Retinal pigment epithelial cell (primary cell): ENCODE measurements around the gene FITM2.

ENCODE experiments used
- DNase-seq: peaks from one replicate; pipeline ENCODE4 v3.0.0-alpha.2; 2010; ENCODE audit warnings: low read depth
- H3K4me3 ChIP-seq: 2 replicates; pipeline ENCODE4 v1.5.1; 2011; ENCODE audit warnings: mild to moderate bottlenecking, low read length, control low read depth, moderate library complexity
- TF ChIP-seq, protein P1 (sequence below): conservative IDR thresholded peaks from 2 replicates; pipeline ENCODE4 v1.5.1; 2011; ENCODE audit warnings: low read depth, low read length, control low read depth, inconsistent platforms

Gene FITM2

DNA sequence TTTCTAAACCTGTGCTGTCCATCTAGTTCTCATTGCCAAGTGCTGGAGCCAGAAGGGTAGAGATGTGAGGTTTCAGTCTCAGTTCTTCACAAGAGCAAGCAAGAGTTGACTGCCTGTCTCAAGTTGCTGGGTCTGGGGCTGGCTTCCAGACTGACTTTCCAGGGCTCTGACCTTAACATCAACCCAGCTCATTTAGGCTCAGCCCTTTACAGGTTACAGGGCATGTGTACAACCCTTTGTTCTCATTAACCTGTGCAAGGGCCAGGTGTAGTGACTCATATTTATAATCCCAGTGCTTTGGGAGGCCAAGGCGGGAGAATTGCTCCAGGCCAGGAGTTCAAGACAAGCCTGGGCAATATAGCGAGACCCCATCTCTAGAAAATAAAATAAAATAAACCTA lies 30.6 kb downstream of the FITM2 start:
- no peak for DNase-seq
- H3K4me3 ChIP-seq, result no peak overlapping the region
- TF ChIP-seq, protein P1, sequence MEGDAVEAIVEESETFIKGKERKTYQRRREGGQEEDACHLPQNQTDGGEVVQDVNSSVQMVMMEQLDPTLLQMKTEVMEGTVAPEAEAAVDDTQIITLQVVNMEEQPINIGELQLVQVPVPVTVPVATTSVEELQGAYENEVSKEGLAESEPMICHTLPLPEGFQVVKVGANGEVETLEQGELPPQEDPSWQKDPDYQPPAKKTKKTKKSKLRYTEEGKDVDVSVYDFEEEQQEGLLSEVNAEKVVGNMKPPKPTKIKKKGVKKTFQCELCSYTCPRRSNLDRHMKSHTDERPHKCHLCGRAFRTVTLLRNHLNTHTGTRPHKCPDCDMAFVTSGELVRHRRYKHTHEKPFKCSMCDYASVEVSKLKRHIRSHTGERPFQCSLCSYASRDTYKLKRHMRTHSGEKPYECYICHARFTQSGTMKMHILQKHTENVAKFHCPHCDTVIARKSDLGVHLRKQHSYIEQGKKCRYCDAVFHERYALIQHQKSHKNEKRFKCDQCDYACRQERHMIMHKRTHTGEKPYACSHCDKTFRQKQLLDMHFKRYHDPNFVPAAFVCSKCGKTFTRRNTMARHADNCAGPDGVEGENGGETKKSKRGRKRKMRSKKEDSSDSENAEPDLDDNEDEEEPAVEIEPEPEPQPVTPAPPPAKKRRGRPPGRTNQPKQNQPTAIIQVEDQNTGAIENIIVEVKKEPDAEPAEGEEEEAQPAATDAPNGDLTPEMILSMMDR, result no peak

DNA sequence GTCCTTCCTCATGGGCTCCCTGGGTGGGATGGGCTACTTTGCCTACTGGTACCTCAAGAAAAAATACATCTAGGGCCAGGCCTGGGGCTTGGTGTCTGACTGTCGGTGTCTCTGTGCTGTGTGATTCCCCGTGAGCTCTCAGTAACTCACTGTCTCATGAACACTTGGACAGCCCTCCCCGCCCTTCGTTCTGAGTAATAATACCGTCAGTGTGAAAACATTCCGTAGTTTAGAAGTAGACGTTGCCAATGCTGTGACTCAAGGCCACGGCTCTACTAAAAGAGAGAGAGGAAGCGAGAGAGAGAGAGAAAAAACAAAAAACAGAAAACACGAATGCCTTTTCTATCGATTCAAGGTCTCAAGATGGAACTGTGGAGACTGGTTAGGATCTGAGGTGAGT lies 31.8 kb downstream of the FITM2 start:
- no peak for DNase-seq
- TF ChIP-seq, protein P1, result no peak
- no peak overlapping the region for H3K4me3 ChIP-seq

DNA sequence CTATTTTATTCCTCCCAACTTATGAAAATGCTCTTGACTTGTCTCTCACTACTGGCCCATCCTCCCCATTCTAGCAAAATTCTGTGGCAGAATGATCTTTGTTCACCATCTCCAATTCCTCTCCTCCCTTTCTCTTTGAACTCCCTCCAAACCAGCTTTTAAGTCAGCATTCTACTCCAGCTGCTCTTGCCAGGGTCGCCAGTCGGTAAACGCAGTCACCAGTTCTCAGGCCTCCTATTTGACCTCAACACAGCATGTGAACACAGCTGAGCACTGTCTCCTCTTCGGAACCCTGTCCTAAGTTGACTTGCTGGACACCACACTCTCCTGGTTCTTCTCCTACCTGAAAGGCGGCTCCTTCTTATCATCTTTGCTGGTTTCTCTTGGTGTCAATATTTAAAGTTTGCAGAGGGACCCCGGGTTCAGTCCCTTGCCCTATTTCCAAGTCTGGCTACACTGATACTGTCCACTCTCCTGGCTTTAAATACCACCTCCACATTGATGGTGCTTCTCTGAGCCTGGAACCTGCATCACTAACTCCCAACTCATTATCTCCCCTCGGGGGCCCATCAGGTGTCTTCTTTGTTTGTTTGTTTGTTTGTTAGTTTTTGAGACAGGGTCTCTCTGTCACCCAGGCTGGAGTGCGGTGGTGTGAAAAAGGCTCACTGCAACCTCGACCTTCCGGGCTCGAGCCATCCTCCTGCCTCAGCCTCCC lies 36.5 kb downstream of the FITM2 start:
- H3K4me3 ChIP-seq, result no peak overlapping the region
- DNase-seq, result no peak
- TF ChIP-seq, protein P1, result no peak

DNA sequence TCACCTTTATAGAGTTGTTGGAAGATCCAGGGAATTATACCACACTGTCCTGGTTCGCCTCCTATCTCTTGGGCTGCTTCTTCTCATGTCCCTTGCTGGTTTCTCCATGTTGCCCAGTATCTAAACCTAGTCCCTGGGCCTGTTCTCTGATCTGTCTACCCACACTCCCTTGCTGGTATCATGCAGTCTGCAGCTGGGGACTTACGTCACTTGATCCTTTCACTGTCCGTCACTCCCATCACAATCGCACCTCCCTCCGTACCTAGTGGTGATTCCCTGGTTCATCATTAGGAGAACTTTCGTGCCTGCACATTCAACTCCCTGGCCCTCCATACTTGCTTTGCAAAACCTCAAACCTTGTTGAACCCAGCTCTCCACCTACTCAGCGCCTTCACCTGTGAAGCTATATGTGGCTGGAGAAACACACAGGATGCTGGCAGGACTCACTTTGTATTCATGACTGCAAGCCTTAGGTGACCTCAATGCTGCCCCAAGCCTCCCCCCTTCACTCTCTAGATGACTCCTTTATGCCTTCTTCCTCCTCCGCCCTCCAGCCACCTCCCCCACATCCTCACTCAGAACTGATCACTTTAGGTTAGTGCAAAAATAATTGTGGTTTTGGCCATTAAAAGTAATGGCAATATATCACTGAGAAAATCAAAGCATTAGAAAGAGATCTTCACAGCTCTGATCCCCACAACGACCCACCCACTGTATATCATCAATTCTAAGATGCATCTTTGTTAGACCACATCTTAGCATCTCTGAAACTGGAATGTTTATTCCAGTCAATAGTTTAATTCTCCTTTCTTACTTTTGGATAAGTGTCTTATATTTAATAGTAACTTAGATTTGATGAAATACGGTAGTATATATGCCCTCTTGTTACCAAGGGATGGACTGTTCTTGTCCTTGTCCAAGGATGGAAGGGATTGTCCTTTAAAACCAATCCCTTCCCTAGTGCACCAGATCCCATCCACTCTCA lies 37.5 kb downstream of the FITM2 start:
- no peak overlapping the region for H3K4me3 ChIP-seq
- DNase-seq, result no peak
- TF ChIP-seq, protein P1, result no peak

DNA sequence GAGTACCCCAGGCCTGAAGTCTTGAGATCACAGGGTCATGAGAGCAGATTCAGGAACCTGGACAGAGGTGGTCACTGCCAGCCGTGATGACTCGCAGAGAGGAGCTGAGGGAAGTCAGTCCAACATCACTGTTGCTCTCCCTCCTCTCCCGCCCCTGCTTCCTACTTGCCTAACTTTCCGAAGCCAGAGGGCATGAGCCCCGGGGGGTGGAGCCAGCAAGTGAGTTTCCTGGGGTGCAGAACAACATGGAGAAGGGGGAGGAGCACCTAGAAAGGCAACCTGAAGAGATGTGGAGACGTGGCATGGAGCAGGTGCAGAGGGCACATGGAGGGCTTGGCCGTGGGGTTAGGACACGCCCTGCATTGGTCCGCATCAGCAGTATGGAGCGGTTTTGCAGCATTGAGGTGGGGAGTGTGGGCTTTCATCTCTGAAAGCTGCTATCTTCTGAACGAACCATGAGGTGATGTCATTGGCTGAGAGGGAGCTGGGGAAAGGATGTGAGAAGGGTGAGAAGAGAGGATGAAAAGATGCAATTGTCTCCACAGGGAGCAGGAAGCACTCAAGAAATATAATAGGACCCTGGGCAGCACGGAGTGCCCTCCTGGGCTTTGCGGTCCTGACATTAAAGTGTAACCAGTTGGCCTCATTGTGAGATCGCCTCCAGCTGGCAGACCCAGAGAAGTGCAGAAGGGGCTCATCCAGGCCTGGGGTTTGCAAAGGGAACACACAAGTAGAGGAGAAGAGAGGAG lies 38.9 kb downstream of the FITM2 start:
- TF ChIP-seq, protein P1, result peak; percentile 38
- H3K4me3 ChIP-seq, result no peak overlapping the region
- no peak for DNase-seq

DNA sequence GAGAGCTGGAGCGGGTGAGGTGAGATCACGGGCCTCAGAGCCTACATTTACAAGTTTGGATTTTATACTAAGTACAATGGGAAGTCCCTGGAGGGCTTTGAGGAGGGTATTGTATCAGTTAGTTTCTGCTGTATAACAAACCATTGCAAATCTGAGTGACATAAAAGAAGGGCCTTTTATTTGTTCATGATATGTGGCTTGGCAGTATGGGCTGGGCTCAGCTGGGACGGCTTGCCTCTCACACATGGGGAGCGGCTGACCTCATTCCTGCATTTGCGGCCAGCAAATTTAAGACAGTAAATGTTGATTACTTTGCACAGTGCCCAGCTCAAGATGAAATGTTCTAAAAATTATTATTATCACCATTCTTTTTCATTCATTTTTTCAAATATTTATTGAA lies 42.2 kb downstream of the FITM2 start:
- H3K4me3 ChIP-seq, result no peak overlapping the region
- TF ChIP-seq, protein P1, result no peak
- DNase-seq, result no peak
